BJ (cell line): Measurements from ENCODE around the gene MGME1. TPM values are rescaled to one million over a fixed set of nuclear protein-coding genes. Genes with fewer than 3 reads are reported as not detected.

Experiments
- CTCF ChIA-PET: fragments of 350-600 bp; formaldehyde crosslinking; extraction: SDS; loops from one replicate; lab custom pipeline; 2021; ENCODE audit warnings: antibody characterized with exemption, inconsistent platforms; lab: Yijun Ruan, JAX
- POLR2A ChIA-PET: fragments of 300-600 bp; sonication (Branson Sonifier 250); formaldehyde crosslinking; extraction: SDS; loops from one replicate; lab custom pipeline; 2021; ENCODE audit warnings: antibody characterized with exemption; lab: Charles Lee
- DNase-seq: peaks from one replicate; pipeline ENCODE4 v3.0.0-alpha.2; 2011; ENCODE audit warnings: low read depth
- H3K27me3 ChIP-seq: 2 replicates; pipeline ENCODE4 v1.6.0; 2011; ENCODE audit warnings: low read length; ENCODE audit not compliant: control insufficient read depth, insufficient read depth
- H3K36me3 ChIP-seq: 2 replicates; pipeline ENCODE4 v1.5.1; 2011; ENCODE audit warnings: low read length; ENCODE audit not compliant: control insufficient read depth, insufficient read depth
- H3K4me3 ChIP-seq: 2 replicates; pipeline ENCODE4 v1.5.1; 2011; ENCODE audit warnings: low read depth, mild to moderate bottlenecking, control low read depth, low read length
- polyA plus RNA-seq: library from polyadenylated mRNA; depleted of rRNA; stranded (reverse); fragments of >200 nt; gene quantifications from 2 replicates; pipeline ENCODE4 v1.2.3, GENCODE V29; 2011
- TF ChIP-seq, protein P1 (sequence below): IDR thresholded peaks from 2 replicates; pipeline ENCODE4 v1.5.1; 2011; ENCODE audit warnings: low read depth, mild to moderate bottlenecking, control low read depth, inconsistent platforms, low read length, moderate library complexity; ENCODE audit not compliant: insufficient read depth

Gene MGME1
- polyA plus RNA-seq, 1 experiment, result 7.2 TPM

DNA sequence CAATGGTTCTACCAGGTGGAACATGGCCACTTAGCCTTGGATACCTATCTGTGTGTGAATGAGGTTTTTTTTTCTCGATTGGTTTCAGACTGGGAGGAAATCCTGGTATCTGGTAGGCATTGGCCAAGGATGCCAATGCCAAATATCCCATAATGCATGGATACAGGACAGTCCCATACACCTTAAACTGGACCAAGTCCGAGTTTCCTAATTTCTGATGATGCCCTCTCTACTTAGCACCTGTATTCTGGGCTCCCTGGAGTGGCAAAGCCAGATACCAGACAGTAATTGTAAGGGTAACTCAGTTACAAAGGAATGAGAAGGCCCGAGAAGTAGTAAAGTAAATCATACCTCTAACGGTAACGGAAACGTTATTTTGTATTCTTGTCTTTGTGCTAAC is 18.1 kb upstream of the MGME1 start:
- CTCF ChIA-PET, result interaction anchor here (4.7 kb wide), 1 partner anchor 12 kb away, joined by 27 read pairs; no protein-coding TSS in a partner anchor
- TF ChIP-seq, protein P1, sequence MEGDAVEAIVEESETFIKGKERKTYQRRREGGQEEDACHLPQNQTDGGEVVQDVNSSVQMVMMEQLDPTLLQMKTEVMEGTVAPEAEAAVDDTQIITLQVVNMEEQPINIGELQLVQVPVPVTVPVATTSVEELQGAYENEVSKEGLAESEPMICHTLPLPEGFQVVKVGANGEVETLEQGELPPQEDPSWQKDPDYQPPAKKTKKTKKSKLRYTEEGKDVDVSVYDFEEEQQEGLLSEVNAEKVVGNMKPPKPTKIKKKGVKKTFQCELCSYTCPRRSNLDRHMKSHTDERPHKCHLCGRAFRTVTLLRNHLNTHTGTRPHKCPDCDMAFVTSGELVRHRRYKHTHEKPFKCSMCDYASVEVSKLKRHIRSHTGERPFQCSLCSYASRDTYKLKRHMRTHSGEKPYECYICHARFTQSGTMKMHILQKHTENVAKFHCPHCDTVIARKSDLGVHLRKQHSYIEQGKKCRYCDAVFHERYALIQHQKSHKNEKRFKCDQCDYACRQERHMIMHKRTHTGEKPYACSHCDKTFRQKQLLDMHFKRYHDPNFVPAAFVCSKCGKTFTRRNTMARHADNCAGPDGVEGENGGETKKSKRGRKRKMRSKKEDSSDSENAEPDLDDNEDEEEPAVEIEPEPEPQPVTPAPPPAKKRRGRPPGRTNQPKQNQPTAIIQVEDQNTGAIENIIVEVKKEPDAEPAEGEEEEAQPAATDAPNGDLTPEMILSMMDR, result no peak
- Histone ChIP-seq H3K27me3 (no peaks in the 10 kb centered on the region), H3K4me3 (no peak overlapping the region), H3K36me3 (peaks cover 29% of the 10 kb centered on the region)
- POLR2A ChIA-PET, result no interaction called here
- no peak for DNase-seq

DNA sequence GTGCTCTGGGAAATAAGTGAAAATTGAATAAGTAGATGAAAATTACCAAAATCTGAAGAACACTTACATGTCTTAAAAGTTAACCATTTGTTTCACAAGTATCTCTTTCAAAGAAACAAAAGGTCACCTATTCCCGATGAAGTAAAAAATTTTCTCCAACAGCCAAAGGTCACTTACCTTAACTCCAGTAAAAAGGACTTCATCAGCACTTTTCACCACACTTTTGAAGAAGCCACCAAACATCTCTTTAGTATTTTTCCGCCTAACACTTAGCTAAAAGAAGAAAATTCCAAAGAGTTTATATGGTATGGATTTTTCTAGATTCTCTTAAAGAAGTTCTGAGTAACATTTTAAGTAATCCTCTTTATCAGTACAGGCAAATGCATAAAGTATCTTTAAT is 17.5 kb upstream of the MGME1 start:
- CTCF ChIA-PET, result interaction anchor here (4.7 kb wide), 1 partner anchor 13 kb away, joined by 27 read pairs; no protein-coding TSS in a partner anchor
- POLR2A ChIA-PET, result no interaction called here

DNA sequence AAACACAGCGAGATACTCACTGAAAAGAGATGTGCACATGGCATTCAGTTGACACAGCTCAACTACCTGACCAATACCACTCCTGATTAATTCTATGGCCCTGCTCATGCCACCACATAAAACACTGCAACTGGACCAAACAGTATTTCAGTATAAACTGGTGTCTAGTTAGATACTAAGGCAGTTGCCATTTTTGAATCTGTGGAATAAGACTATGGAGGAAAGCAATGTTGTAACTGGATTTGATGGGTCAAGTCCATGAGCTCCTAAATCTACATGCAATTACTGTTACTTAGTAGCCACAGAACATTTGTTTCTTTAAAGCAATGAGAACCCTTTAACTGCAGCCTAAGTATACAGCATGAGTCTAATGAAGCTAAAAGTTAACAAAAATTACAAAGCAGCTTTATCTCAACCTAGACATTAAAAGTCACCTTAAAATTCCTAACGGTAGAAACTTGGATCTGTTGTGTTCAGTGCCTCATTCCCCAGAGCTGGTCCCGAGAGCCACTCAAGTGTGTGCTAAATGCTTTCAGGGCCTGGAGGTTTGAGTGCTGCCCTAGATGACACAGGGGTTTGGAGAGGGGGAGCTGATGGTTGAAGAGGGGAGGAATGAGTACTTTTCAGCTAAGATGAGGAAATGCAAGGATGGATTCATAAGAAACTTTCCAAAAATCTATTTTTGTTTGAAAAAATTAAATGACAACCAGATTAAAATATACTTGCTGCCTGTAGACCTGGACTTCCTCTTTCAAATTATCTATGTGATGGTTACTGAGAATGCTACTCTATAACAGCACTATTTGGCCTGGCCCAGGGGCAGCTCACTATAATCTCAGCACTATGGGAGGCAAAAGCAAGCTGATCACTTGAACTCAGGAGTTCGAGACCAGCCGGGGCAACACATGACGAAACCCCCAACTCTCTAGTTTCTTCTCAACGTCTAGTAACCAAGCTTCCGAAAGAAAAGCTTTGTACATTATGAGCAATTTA is 15.8 kb upstream of the MGME1 start:
- no peak overlapping the region for H3K4me3 ChIP-seq
- ChIA-PET POLR2A (no interaction called here), CTCF (interaction anchor here (1.0 to 1.3 kb wide), 4 partner anchors 14 to 43 kb away, joined by 3 to 7 read pairs (median 4); no protein-coding TSS in a partner anchor)
- DNase-seq, result no peak
- TF ChIP-seq, protein P1, result no peak
- peaks cover 29% of the 10 kb centered on the region for H3K36me3 ChIP-seq
- H3K27me3 ChIP-seq, result no peaks in the 10 kb centered on the region

More for the DNA sequence above, 17.5 kb upstream of the MGME1 start:
- H3K27me3 ChIP-seq, result no peaks in the 10 kb centered on the region
- H3K4me3 ChIP-seq, result no peak overlapping the region
- TF ChIP-seq, protein P1, result no peak
- DNase-seq, result no peak
- H3K36me3 ChIP-seq, result peaks cover 27% of the 10 kb centered on the region

DNA sequence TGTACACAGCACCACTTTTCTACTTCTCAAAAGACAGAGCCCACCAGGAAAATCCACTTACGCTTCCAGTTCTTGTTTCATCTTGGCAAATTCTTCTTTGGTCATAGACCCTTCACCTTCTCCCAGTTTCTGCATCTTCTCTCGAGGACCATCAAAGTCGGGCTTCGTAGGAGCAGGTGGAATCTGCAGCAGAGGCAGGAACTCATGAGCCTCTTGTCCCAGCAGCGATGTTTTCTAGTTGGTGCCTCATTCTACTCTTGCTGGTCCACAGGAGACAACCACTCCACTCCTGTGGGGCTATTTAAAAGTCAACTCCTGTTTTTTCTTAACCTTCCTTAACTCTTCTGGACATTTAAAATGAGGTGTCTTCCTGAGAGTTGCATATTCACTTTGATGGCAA is 14.9 kb upstream of the MGME1 start:
- ChIA-PET POLR2A (no interaction called here), CTCF (interaction anchor here (1.0 to 1.1 kb wide), 2 partner anchors 15 to 16 kb away, joined by 3 read pairs; no protein-coding TSS in a partner anchor)
- no peak for DNase-seq
- no peak overlapping the region for H3K4me3 ChIP-seq
- TF ChIP-seq, protein P1, result no peak
- H3K36me3 ChIP-seq, result peaks cover 25% of the 10 kb centered on the region
- H3K27me3 ChIP-seq, result no peaks in the 10 kb centered on the region

DNA sequence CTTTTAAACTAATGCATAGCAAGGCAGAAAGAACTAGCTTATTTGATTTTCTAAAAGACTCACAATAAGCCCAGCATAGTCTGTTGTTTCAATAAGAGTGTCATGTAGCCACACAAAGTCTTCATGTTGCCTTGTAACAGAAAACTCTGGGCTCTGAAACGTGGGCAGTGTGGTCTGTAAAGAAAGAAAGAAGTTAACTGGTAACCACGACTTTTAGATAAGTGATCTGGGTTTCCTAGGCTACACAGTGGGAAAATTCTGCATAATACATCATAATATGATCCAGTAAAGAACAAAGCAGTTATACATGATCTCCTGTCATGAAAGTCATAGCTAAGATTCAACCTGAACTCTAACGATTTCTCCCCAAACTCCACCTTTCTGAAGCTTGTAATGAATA is 13.5 kb upstream of the MGME1 start:
- H3K27me3 ChIP-seq, result no peaks in the 10 kb centered on the region
- TF ChIP-seq, protein P1, result no peak
- CTCF ChIA-PET, result interaction anchor here (0.8 to 1.0 kb wide), 2 partner anchors 16 to 40 kb away, joined by 3 read pairs; no protein-coding TSS in a partner anchor
- H3K36me3 ChIP-seq, result peaks cover 20% of the 10 kb centered on the region
- POLR2A ChIA-PET, result no interaction called here
- no peak overlapping the region for H3K4me3 ChIP-seq
- no peak for DNase-seq
